HepG2 (cell line): ENCODE results near the gene TRIM23. TPM values are rescaled to one million over a fixed set of nuclear protein-coding genes. Genes with fewer than 3 reads are reported as not detected.
A peak's percentile ranks its signal among the peaks of the same experiment; 100 is the strongest.

Source experiments
- ATAC-seq: fragments of 200-7000 bp; cut with Tn5 transposase; 3 replicates; pipeline ENCODE4 v1.9.1; 2020; ENCODE audit warnings: mild to moderate bottlenecking, moderate library complexity
- BruUV-seq: library from RNA; stranded (reverse); fragments of 400-500 nt; replicated peaks from 2 replicates; lab custom pipeline; 2021; lab: Mats Ljungman, UMichigan
- CTCF ChIA-PET: fragments of 300-600 bp; formaldehyde crosslinking; extraction: SDS; loops from one replicate; lab custom pipeline; 2021; ENCODE audit warnings: low total read pairs, inconsistent platforms, low intra/inter-chr PET ratio; lab: Yijun Ruan, JAX
- POLR2A ChIA-PET: fragments of 350-600 bp; sonication (Branson Sonifier 250); formaldehyde crosslinking; loops from one replicate; lab custom pipeline; 2020; ENCODE audit warnings: antibody characterized with exemption, inconsistent platforms; lab: Yijun Ruan, JAX
- DNase-seq: peaks from one replicate; pipeline ENCODE4 v3.0.0-alpha.2; 2015; ENCODE audit warnings: low spot score
- FAIRE-seq: peaks from 3 replicates; lab custom pipeline; 2011; peaks lifted over from hg19 to GRCh38; lab: Jason Lieb, UNC
- H2AFZ ChIP-seq: one replicate; pipeline ENCODE4 v1.6.1; 2011; ENCODE audit warnings: low read length, inconsistent platforms
- H3K27ac ChIP-seq: fragments of 300-600 bp; 3 replicates; pipeline ENCODE4 v1.8.0; 2011; ENCODE audit warnings: mixed run types, mild to moderate bottlenecking, mixed read lengths, low read length, inconsistent platforms; ENCODE audit not compliant: insufficient read depth; ENCODE audit errors: extremely low read length
- H3K27me3 ChIP-seq, 2 experiments: fragments of 200-600 bp in 1 of 2; 2 replicates in 1 of 2; 3 replicates in 1 of 2; pipeline versions ENCODE4 v1.6.0 to v1.8.0; 2011; ENCODE audit warnings: low read length in 2 of 2, mild to moderate bottlenecking in 2 of 2, moderate library complexity in 2 of 2, inconsistent platforms in 1 of 2; ENCODE audit not compliant: insufficient read depth in 2 of 2, control insufficient read depth in 1 of 2
- H3K36me3 ChIP-seq, 2 experiments: fragments of 200-600 bp in 1 of 2; replicated peaks in 1 of 2; 2 replicates in 1 of 2; 3 replicates in 1 of 2; pipeline versions ENCODE4 v1.5.1 to v1.8.0; 2011; ENCODE audit warnings: low read length in 2 of 2, inconsistent platforms in 1 of 2; ENCODE audit not compliant: insufficient read depth in 2 of 2, control insufficient read depth in 1 of 2
- H3K4me1 ChIP-seq: 2 replicates; pipeline ENCODE4 v1.5.1; 2012; ENCODE audit warnings: low read length, inconsistent platforms; ENCODE audit not compliant: insufficient read depth
- H3K4me2 ChIP-seq: 2 replicates; pipeline ENCODE4 v1.6.0; 2011; ENCODE audit warnings: low read depth, low read length, inconsistent platforms
- H3K4me3 ChIP-seq, 3 experiments: fragments of 200-600 bp in 1 of 3; sonication (generic), shearing (Covaris generic) in 1 of 3; replicated peaks in 1 of 3; 2 replicates each; pipeline ENCODE4 v1.5.1; 2011 to 2016; ENCODE audit warnings: low read length in 3 of 3, inconsistent platforms in 2 of 3, low read depth in 2 of 3, mild to moderate bottlenecking in 2 of 3, control low read depth in 1 of 3, mixed read lengths in 1 of 3; ENCODE audit not compliant: insufficient read depth in 1 of 3
- H3K79me2 ChIP-seq: one replicate; pipeline ENCODE4 v1.6.1; 2011; ENCODE audit warnings: low read length, inconsistent platforms; ENCODE audit not compliant: insufficient read depth
- H3K9ac ChIP-seq: 2 replicates; pipeline ENCODE4 v1.6.0; 2011; ENCODE audit warnings: mild to moderate bottlenecking, low read depth, low read length, inconsistent platforms; ENCODE audit not compliant: insufficient read depth
- H3K9me3 ChIP-seq: 2 replicates; pipeline ENCODE4 v1.5.1; 2012; ENCODE audit warnings: mild to moderate bottlenecking, low read length
- H4K20me1 ChIP-seq: 2 replicates; pipeline ENCODE4 v1.6.0; 2011; ENCODE audit warnings: inconsistent platforms, mild to moderate bottlenecking, low read length, moderate library complexity; ENCODE audit not compliant: insufficient read depth
- ARID4A ChIP-seq: sonication (generic); formaldehyde crosslinking; IDR thresholded peaks from 2 replicates; pipeline ENCODE4 v1.5.0; 2020; ENCODE audit warnings: mild to moderate bottlenecking, missing genetic modification reagents, borderline replicate concordance
- BORCS8-MEF2B ChIP-seq: sonication (generic); formaldehyde crosslinking; IDR thresholded peaks from 2 replicates; pipeline ENCODE4 v1.8.0; 2022; ENCODE audit warnings: mild to moderate bottlenecking, missing genetic modification reagents
- CTCF ChIP-seq: sonication (generic); formaldehyde crosslinking; IDR thresholded peaks from 2 replicates; pipeline ENCODE4 v1.5.0; 2020; ENCODE audit warnings: mild to moderate bottlenecking, missing genetic modification reagents, moderate library complexity
- GPBP1L1 ChIP-seq: sonication (generic); formaldehyde crosslinking; IDR thresholded peaks from 2 replicates; pipeline ENCODE4 v1.5.0; 2020; ENCODE audit warnings: mild to moderate bottlenecking, missing genetic modification reagents
- NFE2L2 ChIP-seq: fragments of 150-350 bp; IDR thresholded peaks from 2 replicates; pipeline ENCODE4 v1.6.1; 2014; ENCODE audit warnings: low read length
- RBFOX2 ChIP-seq: fragments of 200-400 bp; formaldehyde crosslinking; IDR thresholded peaks from 2 replicates; pipeline ENCODE4 v1.6.1; 2017; ENCODE audit warnings: low read depth, mild to moderate bottlenecking, low read length
- TAF15 ChIP-seq: fragments of 200-400 bp; formaldehyde crosslinking; IDR thresholded peaks from one replicate; pipeline ENCODE4 v1.6.1; 2018; ENCODE audit warnings: mild to moderate bottlenecking, low read depth, low read length; ENCODE audit not compliant: poor library complexity, severe bottlenecking
- TEAD3 ChIP-seq: optimal IDR thresholded peaks from 2 replicates; pipeline ENCODE3; 2016; ENCODE audit warnings: borderline replicate concordance
- ZNF484 ChIP-seq: sonication (generic); formaldehyde crosslinking; IDR thresholded peaks from 2 replicates; pipeline ENCODE4 v1.5.1; 2020; ENCODE audit warnings: mild to moderate bottlenecking, low read depth, missing genetic modification reagents, borderline replicate concordance
- ZNF615 ChIP-seq: sonication (generic); formaldehyde crosslinking; IDR thresholded peaks from 2 replicates; pipeline ENCODE4 v1.5.0; 2020; ENCODE audit warnings: mild to moderate bottlenecking, missing genetic modification reagents, borderline replicate concordance
- WGBS: methylation state at CpG from one replicate; pipeline ENCODE4 v1.1.6; 2017; ENCODE audit warnings: low lambda C conversion rate; 5-methylcytosine and 5-hydroxymethylcytosine counted together
- in situ Hi-C: cut with HindIII; loops from 2 replicates; pipeline ENCODE4 v1.10.0; 2017; ENCODE audit warnings: low pct_unique_long_range_greater_than_20kb; ENCODE audit not compliant: extremely low pct_ligation_motif_present
- intact Hi-C: fragments of 100-400 bp; cut with micrococcal nuclease; formaldehyde crosslinking; loops from one replicate; pipeline ENCODE4 v1.10.0; 2022; ENCODE audit not compliant: unreplicated experiment
- polyA plus RNA-seq, 8 experiments: library from polyadenylated mRNA; depleted of rRNA in 3 of 8; stranded (reverse) in 7 of 8; unstranded in 1 of 8; fragments of >200 nt; fragmentation: Illumina TruSeq in 4 of 8; extraction: Trizol in 4 of 8; gene quantifications; 2 replicates each; pipeline versions ENCODE4 v1.2.1 to v1.2.3, GENCODE V29; 2011 to 2016; ENCODE audit warnings: low read depth in 4 of 8, missing spikeins in 1 of 8, mixed read lengths in 1 of 8; ENCODE audit not compliant: insufficient read depth in 1 of 8
- total RNA-seq, 5 experiments: library from RNA; depleted of rRNA; stranded (reverse); fragments of >200 nt; fragmentation: Illumina TruSeq; extraction: Trizol; gene quantifications; 2 replicates each; pipeline ENCODE4 v1.2.3, GENCODE V29; 2016; ENCODE audit warnings: low read depth in 1 of 5

Gene TRIM23
- total and polyA plus RNA-seq, 2 of the 13 experiments (the other 11 are each of a cell fraction or from before 2014, with no cell fraction given): 4.6 to 11.4 TPM

- H3K4me2 ChIP-seq: no peak overlapping the region
- TF ChIP-seq RBFOX2: no peak
- 0 out of 2 replicates have a peak, but pooled peaks have one; percentile 14 for TF ChIP-seq CTCF
- TF ChIP-seq ZNF615: no peak
- TF ChIP-seq TEAD3 (CRISPR knock-in tag): peak; percentile 88
- no peak for TF ChIP-seq ZNF484 (CRISPR knock-in tag)
- 100% methylated on average over 1 of the region's 1 CpG for WGBS
- intact Hi-C loops: no loop called here
- H2AFZ ChIP-seq: no peak overlapping the region
- FAIRE-seq (peak; percentile 43), DNase-seq (no peak), ATAC-seq (peak; percentile 86)
- ChIA-PET CTCF (no interaction called here), POLR2A (no interaction called here)
- BruUV-seq: no TSS peak
- peaks cover 6% of the 10 kb centered on the region; the same call in 1 of the 2 replicates for H3K4me1 ChIP-seq
- H3K4me3 ChIP-seq: no peak overlapping the region
- no peaks in the 10 kb centered on the region for H3K9me3 ChIP-seq
- H4K20me1 ChIP-seq: no peaks in the 10 kb centered on the region
- in situ Hi-C loops: no loop called here
- no peak overlapping the region for H3K9ac ChIP-seq
- H3K27me3 ChIP-seq: no peaks in the 10 kb centered on the region
- H3K27ac ChIP-seq: no peak overlapping the region
- H3K36me3 ChIP-seq: peaks cover 0 to 9% of the 10 kb centered on the region in 2 experiments; a peak in 4 of 5 replicates
- H3K79me2 ChIP-seq: no peaks in the 10 kb centered on the region
Measured at GRCh38 chr5:65663804-65664521, 39.8 kb upstream of the TRIM23 start.

- no peak overlapping the region for H3K4me2 ChIP-seq
- H3K79me2 ChIP-seq: no peaks in the 10 kb centered on the region
- no peaks in the 10 kb centered on the region for H3K9me3 ChIP-seq
- ATAC-seq (no peak), DNase-seq (no peak), FAIRE-seq (no peak)
- H2AFZ ChIP-seq: no peak overlapping the region
- peaks cover 25% of the 10 kb centered on the region for H3K4me1 ChIP-seq
- H4K20me1 ChIP-seq: no peaks in the 10 kb centered on the region
- H3K36me3 ChIP-seq: no peaks in the 10 kb centered on the region
- no TSS peak for BruUV-seq
- no peak overlapping the region for H3K9ac ChIP-seq
- 95% methylated on average over 2 of the region's 2 CpGs for WGBS
- ChIA-PET POLR2A (no interaction called here), CTCF (no interaction called here)
- H3K27ac ChIP-seq: no peak overlapping the region
- no peaks in the 10 kb centered on the region for H3K27me3 ChIP-seq
- intact Hi-C loops: no loop called here
- in situ Hi-C loops: no loop called here
- no peak overlapping the region for H3K4me3 ChIP-seq
- TF ChIP-seq TAF15: no peak
- no peak for TF ChIP-seq NFE2L2
- no peak for TF ChIP-seq BORCS8-MEF2B (CRISPR knock-in tag)
- no peak for TF ChIP-seq ARID4A
- TF ChIP-seq GPBP1L1 (CRISPR knock-in tag): no peak
Measured at GRCh38 chr5:65654713-65655112, 30.6 kb upstream of the TRIM23 start.
